Measurements from ENCODE around the gene FZD8. TPM values are rescaled to one million over a fixed set of nuclear protein-coding genes. Genes with fewer than 3 reads are reported as not detected.

Gene FZD8
- total RNA-seq, 1 donor, result 8.8 TPM

DNA sequence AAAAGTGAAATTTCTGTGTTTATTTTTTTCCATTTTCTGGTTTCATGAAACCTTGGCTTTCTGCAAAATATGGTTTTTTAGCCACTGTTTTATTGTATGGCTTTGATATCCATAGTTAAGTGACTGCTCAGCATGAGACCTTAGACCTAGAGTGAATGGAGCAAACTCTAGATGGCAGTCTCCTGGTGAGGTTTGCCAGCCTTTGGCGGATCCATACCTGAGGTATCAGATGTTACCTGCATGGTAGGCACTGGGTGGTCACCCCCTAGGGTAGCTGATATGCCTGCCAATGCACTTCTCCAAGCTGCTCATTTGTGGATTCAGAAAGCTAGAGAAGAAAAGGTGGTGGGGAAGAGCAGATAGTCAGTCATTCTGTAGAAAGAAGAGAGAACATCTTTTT is 17.4 kb upstream of the FZD8 start:
- DNase-seq (ENCODE audit: low read depth), result no peak
- TF ChIP-seq, protein P1, sequence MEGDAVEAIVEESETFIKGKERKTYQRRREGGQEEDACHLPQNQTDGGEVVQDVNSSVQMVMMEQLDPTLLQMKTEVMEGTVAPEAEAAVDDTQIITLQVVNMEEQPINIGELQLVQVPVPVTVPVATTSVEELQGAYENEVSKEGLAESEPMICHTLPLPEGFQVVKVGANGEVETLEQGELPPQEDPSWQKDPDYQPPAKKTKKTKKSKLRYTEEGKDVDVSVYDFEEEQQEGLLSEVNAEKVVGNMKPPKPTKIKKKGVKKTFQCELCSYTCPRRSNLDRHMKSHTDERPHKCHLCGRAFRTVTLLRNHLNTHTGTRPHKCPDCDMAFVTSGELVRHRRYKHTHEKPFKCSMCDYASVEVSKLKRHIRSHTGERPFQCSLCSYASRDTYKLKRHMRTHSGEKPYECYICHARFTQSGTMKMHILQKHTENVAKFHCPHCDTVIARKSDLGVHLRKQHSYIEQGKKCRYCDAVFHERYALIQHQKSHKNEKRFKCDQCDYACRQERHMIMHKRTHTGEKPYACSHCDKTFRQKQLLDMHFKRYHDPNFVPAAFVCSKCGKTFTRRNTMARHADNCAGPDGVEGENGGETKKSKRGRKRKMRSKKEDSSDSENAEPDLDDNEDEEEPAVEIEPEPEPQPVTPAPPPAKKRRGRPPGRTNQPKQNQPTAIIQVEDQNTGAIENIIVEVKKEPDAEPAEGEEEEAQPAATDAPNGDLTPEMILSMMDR (IDR thresholded peaks at IDR 0.05; ENCODE audit: insufficient read depth, low read length), result no peak
- no peak overlapping the region for H3K4me3 ChIP-seq (ENCODE audit: low read depth, low read length)

DNA sequence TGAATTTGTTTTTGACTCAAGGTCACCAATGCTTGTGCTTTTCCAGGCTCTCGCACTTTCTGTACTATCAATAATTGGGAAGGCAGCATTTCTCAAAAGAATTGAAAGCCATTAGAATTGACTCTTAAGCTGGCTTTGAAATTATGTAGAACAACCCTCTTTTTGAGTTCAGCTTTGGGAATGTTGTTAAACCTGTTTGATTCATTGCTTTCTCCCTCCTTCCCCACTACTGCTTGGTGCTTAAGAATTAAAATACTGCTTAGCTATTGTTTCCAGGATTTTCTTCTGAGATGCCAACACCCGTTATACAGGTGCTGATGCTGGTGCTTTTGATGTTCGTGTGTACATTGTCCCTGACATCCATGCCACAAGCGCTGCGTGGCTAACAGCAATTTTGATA is 15.5 kb upstream of the FZD8 start:
- no peak for DNase-seq (ENCODE audit: low read depth)
- TF ChIP-seq, protein P1 (IDR thresholded peaks at IDR 0.05; ENCODE audit: insufficient read depth, low read length), result no peak
- no peak overlapping the region for H3K4me3 ChIP-seq (ENCODE audit: low read depth, low read length)

DNA sequence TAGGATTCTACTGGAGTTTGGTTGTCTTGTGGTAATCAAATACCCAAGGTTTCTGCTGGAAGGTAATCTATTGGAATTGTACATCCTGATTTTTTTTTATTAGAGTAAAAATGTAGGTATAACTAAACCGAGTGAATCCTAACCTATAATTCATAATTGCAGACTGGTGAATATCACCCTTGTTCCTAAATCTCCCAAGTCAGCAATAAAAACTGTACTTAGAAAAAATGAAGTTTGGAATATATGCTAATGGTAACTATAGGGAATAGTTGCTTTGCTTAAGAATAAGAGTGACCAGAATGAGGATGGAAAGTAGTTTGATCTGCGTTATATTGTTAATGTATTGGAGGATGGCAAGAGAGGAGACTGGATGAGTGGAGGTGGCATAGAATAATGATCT is 10.7 kb upstream of the FZD8 start:
- no peak for DNase-seq (ENCODE audit: low read depth)
- TF ChIP-seq, protein P1 (IDR thresholded peaks at IDR 0.05; ENCODE audit: insufficient read depth, low read length), result no peak
- H3K4me3 ChIP-seq (ENCODE audit: low read depth, low read length), result no peak overlapping the region

DNA sequence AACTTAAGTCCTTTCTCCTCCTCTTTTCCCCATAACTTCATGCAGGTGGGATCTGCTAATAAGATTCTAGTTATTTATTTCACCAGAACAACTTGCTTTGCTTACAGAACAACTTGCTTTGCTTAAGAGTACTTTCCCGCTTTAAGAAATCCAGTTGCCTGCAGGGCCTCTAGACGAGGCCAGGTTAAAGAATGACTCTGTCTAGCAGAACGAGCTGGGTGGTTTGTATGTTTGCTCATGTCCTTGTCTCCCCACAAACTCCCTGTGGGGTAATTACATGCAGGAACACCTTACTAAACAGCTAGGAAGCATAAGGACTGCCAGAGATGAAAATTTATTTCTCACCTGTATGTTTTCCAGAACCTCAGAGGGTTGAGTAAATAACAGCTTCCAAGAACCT is 8.8 kb upstream of the FZD8 start:
- H3K4me3 ChIP-seq (ENCODE audit: low read depth, low read length), result no peak overlapping the region
- DNase-seq (ENCODE audit: low read depth), result no peak
- TF ChIP-seq, protein P1 (IDR thresholded peaks at IDR 0.05; ENCODE audit: insufficient read depth, low read length), result no peak

DNA sequence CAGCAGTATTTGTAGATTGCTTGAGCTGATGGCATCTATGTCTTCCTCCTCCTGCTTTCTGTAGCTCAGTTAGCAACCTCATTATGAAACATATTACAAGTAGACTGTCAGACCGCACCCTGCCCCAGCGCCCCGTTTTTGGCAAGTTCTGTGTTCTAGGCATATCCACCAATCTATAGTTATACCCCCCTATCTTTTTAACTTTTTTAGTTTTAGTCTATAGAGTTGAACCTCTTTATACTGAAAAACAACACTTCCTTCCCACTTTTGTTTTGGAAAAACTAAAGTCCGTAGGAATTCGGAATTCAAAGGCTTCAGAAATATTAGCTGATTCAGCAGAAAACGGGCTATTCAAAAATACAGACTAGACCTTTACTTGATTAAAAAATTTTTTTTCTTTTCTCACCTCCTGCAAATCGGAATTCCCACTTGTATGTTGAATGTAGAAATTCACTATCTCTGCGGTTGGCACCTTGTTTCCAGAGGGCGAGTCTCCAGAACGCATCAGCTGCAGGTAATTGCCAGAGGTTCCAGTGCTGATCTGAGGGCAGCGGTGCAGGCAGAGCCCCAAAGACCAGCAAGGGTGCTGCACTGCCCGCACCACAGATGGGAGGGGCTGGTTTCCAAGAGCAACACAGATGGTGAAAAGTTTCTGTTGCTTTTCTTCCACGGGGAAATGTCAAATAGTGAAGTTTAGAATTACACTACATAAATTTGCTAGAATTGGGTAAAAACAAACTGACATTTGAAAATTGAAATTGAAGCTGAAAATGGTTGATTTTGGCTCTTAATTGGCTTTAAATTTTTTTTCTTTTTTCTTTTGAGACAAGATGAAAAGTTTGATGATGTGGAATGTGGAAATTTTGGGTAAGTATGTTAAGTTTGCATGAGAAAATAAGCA is 2.2 kb upstream of the FZD8 start:
- peak overlapping the region; percentile 84 for H3K4me3 ChIP-seq (ENCODE audit: low read depth, low read length)
- TF ChIP-seq, protein P1 (IDR thresholded peaks at IDR 0.05; ENCODE audit: insufficient read depth, low read length), result no peak
- peak; percentile 24 for DNase-seq (ENCODE audit: low read depth)

DNA sequence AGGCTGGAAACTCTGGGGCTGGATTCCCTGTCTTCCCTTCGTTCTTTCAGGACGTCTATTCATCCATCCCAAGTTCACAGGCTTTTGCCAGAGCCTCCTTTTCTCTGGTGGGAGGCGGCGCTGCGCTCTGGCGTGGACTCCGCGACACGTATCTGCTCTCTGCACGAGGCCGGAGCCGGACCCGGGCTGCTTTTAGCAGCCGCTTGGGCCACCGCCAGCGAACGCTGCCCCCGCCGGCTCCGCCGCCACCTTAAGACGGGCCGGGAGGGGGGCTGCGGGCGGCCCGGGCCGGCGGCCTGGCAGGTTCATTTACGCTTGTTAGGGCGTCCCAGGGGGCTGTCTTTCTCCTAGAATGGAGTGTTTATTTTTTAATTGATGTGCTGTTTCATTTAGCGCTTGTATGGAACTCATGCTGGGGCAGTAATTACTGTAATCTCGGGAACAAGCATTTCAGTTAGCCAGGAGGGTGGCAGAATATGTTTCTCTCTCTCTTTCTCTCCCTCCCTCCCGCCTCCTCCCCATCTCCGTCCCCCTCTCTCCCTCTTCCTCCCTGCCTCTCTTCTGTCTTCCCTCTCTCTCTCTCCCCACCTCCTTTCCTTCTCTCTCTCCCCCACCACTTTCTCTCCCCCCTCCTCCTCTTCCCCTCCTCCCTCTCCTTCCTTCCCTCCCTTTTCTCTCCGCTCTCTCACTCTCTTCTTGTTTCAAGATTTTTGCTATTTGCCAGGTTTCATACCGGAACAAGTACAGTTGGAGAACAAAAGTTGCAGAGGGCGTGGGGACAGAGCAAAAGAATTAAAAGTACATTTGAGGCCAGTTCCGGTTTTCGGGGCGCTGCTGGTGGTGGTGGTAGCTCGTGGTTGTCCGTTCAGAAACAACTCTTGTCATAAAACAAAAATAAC is 1.3 kb upstream of the FZD8 start:
- DNase-seq (ENCODE audit: low read depth), result peak; percentile 84
- H3K4me3 ChIP-seq (ENCODE audit: low read depth, low read length), result peak overlapping the region; percentile 84
- TF ChIP-seq, protein P1 (IDR thresholded peaks at IDR 0.05; ENCODE audit: insufficient read depth, low read length), result no peak
